Medulla oblongata (tissue), 1 donor: ENCODE measurements around the gene MRAP.
"Not testable (repeated sequence)": the region's sequence is repeated elsewhere in the genome, so short reads cannot be mapped to it uniquely, and the experiment has no call there.

ENCODE experiments used
- DNase-seq: peaks from one replicate; pipeline ENCODE4 v3.0.0-alpha.2; 2015; ENCODE audit errors: extremely low spot score

The MRAP gene

DNA sequence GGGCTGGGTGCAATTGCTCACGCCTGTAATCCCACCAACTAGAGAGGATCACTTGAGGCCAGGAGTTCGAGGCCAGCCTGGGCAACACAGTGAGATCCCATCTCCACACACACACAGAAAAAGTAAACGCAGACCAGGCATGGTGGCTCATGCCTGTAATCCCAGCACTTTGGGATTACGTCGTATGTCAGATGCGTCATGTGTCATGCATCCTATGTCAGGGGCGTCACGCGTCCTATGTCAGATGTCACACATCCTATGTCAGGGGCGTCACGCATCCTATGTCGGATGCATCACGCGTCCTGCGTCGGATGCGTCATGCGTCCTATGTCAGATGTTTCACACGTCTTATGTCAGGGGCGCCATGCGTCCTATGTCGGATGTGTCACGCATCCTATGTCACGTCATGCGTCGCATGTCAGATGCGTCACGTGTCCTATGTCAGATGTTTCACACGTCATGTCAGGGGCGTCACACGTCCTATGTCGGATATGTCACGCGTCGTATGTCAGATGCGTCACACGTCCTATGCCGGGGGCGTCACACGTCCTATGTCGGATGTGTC, 1.5 kb downstream of the MRAP start:
- DNase-seq, result no peak

- DNase-seq, result no peak
These were observed 2.9 kb downstream of the MRAP start for GRCh38 chr21:32301596-32301995.

DNA sequence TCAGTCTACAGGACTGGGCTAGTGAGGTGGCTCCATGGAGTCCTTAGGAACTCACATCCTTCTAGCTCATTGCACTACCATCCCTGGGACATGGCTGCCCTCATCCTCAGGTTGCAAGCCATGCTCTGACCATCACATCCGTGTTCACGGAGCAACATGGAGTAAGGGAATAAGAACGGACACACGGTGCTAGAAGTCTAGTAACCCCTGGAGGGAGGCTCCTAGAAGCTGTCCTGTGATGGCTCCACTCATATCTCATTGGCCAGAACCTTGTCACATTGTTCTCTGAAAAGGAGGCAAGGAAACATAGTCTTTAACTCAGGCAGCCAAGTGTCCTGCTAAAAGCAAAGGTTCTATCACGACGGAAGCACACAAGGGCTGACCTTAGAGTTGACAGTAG, 3.9 kb downstream of the MRAP start:
- DNase-seq, result no peak

DNA sequence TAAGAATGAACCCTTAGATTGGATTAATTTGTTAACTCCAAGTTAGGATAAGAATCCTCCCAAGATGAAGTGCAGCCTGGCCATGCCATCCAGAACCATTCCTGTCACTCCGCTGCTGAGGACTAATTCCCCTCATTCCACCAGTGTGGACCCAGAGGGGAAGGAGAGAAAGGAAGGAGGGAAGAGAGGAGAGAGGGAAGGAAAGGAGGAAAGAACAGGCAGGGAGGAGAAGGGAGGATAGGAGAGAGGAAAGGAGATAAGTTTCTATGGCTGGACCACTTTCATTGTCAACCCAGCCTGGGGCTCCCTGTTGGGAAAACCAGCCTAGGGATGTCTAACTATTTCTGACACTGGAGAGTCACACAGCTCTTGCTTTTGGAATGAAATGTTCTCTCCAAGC, 4.7 kb downstream of the MRAP start:
- DNase-seq, result no peak

DNA sequence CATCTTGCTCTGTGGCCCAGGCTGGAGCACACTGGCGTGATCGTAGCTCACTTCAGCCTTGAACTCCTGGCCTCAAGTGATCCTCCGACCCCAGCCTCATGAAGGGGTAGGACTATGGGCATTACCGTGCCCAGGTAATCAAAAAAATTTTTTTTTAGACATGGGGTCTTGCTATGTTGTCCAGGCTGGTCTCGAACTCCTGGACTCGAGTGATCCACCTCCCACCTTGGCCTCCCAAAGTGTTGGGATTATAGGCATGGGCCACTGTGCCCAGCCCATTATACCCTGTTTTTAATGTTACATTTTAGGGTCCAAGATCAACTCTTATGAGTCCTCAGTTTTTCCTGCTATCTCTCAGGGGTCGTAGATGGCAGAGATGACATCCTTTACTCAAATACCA, 6.3 kb downstream of the MRAP start:
- no peak for DNase-seq

DNA sequence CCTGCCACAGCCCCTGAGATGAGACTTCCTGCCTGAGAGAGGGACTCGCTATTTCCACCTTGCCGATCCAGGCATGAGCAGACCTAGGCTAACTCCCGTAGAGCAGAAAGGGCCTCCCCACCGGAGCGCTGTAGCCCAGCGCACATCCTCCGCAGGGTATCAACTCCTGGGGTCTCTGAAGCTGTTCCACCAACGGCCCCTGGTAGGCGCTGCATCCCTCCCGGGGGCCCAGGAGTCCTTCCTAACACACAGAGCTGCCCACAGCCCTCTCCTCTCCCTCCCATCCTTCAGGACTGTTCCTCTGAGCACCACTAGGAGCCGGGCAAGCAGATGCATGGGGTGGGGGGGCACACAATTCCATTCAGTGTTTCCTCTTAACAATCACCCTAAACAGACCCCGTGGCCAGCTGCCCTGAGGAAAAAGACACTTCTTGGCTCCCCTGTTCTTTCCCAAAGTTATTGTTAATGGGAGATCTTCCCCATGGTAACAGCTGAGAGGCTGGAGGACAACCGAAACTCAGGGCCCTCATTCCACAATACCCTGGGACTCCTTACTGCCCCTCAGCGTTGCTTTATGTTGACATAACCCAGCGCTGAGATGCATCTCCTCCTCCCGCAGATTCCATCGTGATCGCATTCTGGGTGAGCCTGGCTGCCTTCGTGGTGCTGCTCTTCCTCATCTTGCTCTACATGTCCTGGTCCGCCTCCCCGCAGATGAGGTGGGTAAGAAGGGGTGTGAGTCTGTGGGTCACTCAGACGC, 7.5 kb downstream of the MRAP start:
- peak; percentile 94 for DNase-seq

DNA sequence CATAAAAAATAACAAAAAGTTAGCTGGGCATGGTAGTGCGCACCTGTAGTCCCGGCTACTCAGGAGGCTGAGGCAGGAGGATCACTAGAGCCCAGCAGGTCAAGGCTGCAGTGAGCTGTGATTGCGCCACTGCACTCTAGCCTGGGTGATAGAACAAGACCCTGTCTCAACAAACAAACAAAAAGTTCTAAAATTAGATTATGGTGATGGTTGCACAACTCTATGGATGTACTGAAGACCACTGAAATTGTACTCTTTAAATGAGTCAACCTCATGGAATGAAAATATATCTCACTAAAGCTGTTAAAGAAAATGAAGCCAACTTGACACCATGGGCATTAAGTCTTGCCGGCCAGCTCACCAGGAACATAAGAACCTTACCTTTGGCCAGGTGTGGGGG, 9.1 kb downstream of the MRAP start:
- DNase-seq, result no peak

DNA sequence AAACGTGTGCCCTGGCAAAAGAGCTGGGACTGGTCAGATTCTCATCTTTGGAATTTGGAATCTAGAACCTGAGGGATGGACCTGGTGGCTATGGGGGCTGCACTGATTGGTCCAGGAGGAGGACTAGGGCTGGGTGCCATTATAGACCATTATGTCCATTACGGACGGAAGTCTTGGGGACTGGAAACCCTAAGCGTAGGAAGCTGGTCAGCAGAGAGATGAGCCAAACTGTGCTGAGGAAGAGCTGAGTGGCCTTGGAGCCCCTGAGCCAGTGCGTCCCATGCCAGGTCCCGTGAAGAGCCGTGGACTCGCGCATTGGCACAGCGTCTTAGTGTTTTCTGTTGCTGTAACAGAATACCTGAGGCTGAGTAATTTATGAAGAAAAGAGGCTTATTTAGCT, 10.0 kb downstream of the MRAP start:
- DNase-seq, result no peak

DNA sequence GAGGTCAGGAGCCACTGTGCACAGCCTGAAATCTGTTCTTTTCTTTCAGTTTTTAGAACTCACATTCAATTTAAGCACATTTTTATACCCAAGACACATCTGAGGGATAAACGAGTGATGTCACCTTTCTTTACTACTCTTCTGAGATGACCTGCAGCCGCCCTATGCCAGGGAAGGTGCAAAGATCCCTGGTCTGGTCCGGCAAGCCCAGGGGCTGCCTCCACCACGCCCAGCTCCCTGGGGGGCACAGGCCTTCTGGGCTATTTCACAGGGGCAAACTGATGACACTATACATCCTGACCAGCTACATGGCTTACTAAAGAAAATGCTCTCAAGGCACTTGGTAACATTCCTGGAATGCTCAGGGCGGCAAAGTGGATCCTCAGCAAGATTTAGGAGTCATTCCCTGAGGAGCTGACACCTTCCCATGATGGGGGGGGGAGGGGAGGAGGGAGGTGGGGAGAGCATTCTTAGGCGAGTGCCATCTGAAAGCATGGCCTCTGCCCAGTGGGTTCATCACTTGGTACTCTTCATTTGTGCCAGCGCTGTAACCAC, 11.3 kb downstream of the MRAP start:
- no peak for DNase-seq

DNA sequence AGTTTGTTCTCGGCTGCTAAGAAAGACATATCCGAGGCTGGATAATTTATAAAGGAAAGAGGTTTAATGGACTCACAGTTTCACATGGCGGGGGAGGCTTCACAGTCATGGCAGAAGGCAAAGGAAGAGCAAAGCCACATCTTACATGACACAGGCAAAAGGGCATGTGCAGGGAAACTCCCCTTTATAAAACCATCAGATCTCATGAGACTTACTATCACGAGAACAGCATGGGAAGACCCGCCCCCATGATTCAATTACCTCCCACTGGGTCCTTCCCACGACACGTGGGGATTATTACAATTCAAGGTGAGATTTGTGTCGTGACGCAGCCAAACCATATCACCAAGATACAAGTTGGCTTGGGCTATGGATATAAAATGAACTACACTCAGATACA, 12.3 kb downstream of the MRAP start:
- DNase-seq, result not testable (repeated sequence)

GRCh38 chr21:32311621-32312020, 13.0 kb downstream of the MRAP start:
- no peak for DNase-seq

DNA sequence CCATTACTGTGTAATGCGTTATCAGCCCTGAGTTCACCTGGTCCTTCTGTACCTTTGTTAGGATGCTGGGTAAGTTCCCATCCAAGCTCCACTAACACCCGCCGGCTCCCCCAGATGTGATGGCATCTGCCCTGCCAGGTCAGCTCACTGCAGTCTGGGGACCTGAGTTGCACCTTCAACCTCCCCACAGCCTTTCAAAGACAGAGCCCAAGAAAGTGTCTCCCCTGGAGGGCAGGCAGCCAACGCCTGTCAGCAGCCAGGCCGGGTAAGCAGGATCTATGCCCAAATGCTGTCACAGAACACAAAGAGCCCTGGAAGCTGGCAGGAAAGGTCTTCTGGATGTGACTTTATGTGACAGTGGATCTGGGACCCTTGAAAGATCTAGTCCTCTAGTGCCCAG, 13.7 kb downstream of the MRAP start:
- peak; percentile 44 for DNase-seq

DNA sequence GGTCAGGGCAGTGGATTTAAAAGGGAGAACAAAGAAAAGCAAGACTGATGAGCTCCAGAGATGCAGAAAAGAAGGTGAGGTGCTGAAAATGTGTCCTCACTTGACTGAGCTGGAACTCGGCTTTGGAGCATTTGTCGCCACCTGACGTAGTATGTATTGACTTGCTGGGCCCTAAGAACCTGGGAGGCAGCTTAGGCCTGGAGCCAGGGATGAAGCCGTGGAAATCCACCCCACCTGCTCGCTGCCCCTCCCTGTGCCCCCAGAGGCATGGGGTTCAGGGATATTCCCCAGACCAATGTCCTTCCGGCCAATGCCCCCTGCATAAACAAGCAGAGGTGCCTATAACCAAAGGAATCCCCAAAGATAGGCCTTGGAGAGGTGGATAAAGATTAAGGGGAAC, 14.3 kb downstream of the MRAP start:
- no peak for DNase-seq

DNA sequence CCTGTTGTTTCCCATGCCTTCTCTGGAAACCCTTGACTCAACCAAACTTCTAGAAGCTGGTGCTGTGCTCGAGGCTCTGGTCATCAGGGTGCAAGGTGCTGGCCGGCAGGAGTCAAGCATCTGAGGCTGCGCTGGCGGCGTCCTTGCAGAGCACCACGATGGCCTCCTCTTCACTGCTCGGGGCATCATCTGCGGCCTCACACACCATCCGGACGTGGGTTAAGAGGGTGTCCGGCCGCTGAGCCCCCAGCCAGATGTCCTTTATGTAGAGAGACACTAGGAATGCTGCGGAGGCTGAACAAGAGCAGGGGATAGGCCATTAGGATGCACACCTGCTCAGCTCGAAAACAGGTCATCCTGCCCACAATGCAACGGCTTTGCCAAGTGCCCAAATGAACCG, 16.2 kb downstream of the MRAP start:
- DNase-seq, result no peak

- DNase-seq, result no peak
These were observed 17.0 kb downstream of the MRAP start for GRCh38 chr21:32315511-32316281.

DNA sequence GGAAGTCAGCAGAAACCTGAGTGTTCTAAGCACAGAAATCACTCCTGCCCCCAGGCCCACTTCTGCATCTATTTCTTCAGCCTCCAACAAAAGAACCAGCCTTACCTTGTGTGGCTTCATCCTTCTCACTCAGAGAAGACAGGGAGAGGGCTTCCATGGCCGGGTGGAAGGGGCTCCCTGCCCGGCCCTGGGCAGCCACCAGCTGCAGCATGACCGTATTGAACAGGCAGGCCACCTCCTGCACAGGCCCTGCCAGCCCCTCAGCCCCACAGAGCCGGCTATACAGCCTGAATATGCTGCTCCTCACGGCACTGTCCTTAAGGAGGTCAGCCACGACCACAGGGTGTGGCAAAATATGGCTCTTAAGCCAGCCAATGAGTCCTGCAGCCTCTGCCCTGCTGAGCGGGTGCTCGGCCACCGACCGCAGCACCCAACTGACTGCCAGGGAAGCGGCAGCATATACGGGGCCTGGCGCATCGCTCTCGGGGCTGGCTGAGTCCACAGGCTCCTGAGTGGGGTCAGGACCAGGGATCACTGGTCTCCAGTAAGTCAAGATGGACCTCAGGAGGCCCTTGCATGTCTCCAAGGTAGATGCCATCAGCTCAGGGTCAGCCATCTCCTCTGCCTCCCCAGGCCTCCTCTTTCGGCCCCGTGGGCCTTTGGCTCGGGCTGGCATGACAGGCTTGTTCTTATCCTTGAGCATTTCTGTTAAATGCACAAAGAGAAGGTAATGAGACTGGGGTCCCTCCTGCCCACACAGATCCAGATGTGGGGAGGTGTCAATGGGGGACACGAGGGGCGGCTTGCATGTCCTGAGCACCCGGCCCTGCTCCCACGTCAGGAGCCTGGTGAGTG, 17.9 kb downstream of the MRAP start:
- no peak for DNase-seq

GRCh38 chr21:32317726-32318125, 19.1 kb downstream of the MRAP start:
- no peak for DNase-seq

DNA sequence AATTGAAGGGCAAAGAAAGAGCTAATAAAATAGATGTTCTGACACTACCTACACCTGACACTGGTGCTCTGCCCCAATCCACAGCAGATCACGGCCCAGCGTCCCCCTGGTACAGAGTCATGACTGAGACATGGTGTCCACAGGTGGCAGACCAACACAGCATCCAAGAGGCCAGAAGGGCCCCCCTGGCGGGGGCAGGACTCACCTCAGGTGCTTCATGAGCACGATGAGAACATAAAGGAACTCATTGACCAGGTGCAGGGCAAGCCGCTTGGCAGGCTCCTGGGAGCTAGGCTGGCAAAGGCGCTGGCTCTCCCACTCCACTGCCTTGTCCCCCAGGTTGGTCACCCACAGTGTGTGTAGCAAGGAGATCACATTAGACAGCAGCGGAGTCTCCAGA, 20.4 kb downstream of the MRAP start:
- DNase-seq, result no peak

DNA sequence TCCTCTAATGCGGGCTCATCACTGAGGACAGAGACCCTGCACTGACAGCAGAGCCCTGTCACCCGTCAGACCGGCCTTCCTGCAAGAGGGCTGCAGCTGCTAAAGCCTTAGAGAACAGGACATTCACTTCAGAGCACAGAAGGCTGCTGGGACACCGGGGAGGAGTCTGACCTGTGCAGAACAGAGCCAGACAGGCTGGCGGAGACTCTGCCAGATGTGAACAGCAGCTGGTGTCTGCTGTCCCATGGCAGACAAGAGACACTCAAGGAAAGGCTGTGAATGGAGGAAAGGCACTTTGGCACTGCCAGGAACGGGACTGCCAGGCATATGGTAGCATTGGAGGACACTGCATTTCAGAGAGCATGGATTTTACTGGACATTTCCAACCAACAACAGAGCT, 21.4 kb downstream of the MRAP start:
- no peak for DNase-seq

DNA sequence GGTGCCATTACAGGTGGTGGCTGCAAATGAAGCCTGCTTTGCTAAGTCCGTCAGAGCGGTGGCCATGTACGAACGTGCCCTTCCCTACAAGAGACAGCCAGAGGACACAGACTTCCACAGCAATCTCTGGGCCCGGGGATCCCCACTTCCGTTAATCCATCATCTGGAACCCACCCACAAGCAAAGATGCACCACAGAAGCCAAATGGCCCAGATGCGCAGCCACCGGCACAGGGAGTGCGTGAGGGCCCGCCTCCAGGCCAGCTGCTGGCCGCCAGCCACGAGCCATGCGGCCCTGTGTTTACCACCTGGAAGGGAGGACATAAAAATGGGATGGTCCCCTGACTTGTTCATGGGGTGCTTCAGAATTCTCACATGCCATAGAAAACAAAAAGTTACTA, 22.1 kb downstream of the MRAP start:
- no peak for DNase-seq

DNA sequence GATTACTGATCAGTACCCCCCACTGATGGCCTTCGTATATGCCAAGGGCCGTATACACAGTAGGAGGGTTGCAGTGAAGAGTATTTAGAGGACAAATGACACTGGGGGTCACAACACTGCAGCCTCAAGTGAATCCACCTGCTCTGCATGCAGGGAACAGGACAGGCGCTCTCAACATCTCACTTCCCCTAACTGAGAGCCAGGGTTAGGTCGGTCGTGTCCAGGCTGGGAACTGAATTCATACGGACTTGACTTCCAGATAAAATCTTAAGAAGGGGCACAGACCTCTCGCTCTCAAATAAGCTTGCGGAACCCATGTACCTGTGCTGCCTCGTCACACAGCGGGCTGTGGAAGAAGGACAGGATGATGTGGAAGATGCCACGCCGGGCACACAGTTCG, 22.8 kb downstream of the MRAP start:
- DNase-seq, result no peak

DNA sequence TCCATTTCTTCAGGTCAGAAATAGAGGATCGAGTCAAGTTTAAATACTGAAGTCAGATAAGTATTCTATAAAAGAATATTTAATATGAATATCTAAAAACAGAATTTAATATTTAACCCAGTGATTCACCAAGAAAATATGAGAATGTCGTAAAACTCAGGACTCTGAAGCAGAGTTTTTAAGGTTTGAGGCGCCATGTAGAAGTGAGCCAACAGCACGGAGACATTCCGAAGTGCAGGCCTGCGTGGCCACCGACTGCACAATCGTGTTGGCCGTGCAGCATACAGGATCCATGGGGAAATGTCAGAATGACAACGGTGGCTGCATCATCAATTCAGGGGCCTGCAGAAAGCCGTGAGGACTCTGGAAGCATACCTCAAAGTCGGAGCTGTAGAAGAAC, 23.4 kb downstream of the MRAP start:
- DNase-seq, result no peak
